Subcutaneous adipose tissue (tissue), 4 donors: ENCODE data around the gene VIL1. TPM values are rescaled to one million over a fixed set of nuclear protein-coding genes. Genes with fewer than 3 reads are reported as not detected.

ENCODE experiments used
- CTCF ChIP-seq: fragments of 450-650 bp; IDR thresholded peaks from one replicate; pipeline ENCODE4 v1.5.1; 2016; ENCODE audit warnings: low read depth, mild to moderate bottlenecking, control low read depth, antibody characterized with exemption, moderate library complexity
- total RNA-seq, 4 donors: library from RNA; depleted of rRNA; stranded (reverse); fragments of >200 nt; gene quantifications; one replicate each; pipeline ENCODE4 v1.1.0, GENCODE V29; 2016

Gene VIL1
- total RNA-seq, 4 donors from 2014 or later: not detected

GRCh38 chr2:218389333-218390150 is 29.4 kb upstream of the VIL1 start:
- no peak for TF ChIP-seq CTCF

GRCh38 chr2:218391202-218391601 is 27.7 kb upstream of the VIL1 start:
- no peak for TF ChIP-seq CTCF

- no peak for TF ChIP-seq CTCF
Observed at GRCh38 chr2:218392459-218392858, 26.5 kb upstream of the VIL1 start.

GRCh38 chr2:218392891-218393462 is 25.9 kb upstream of the VIL1 start:
- TF ChIP-seq CTCF: no peak

GRCh38 chr2:218393750-218394290 is 25.1 kb upstream of the VIL1 start:
- TF ChIP-seq CTCF: no peak

GRCh38 chr2:218394298-218395089 is 24.4 kb upstream of the VIL1 start:
- no peak for TF ChIP-seq CTCF

GRCh38 chr2:218395090-218395444 is 23.9 kb upstream of the VIL1 start:
- TF ChIP-seq CTCF: no peak
